Lower leg skin (tissue), 3 donors: ENCODE data around the gene LIPT1.

Experiments used
- POLR2A ChIP-seq, 2 donors: fragments of 450-650 bp; IDR thresholded peaks; one replicate each; pipeline ENCODE4 v1.6.1; 2016 to 2017; ENCODE audit warnings: antibody characterized with exemption in 2 of 2, mild to moderate bottlenecking in 1 of 2, moderate library complexity in 1 of 2
- TF ChIP-seq, protein P1 (sequence below), 3 donors: fragments of 450-650 bp; IDR thresholded peaks; one replicate each; pipeline ENCODE4 v1.5.1; 2016; ENCODE audit warnings: antibody characterized with exemption in 3 of 3, mild to moderate bottlenecking in 3 of 3, moderate library complexity in 2 of 3

DNA sequence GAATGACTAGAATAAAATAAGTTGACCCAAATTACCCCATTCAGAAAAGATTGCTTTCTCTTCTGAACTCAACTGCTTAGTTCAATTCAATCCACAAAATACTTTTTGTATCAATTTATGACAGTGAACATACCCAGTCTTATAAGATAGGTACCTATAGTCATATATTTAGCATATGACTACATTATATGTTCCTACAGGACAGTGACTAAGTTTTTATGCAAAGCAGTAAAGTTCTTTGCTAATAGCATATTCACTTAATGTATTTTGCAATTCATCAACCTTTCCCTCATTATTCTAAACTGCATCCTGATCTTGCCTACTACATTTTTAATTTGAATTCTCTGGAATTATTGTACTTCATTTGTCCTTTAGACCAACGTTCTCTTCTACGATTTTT lies 43.5 kb upstream of the LIPT1 start:
- TF ChIP-seq POLR2A (IDR thresholded peaks at IDR 0.05): no peak
- TF ChIP-seq, protein P1, sequence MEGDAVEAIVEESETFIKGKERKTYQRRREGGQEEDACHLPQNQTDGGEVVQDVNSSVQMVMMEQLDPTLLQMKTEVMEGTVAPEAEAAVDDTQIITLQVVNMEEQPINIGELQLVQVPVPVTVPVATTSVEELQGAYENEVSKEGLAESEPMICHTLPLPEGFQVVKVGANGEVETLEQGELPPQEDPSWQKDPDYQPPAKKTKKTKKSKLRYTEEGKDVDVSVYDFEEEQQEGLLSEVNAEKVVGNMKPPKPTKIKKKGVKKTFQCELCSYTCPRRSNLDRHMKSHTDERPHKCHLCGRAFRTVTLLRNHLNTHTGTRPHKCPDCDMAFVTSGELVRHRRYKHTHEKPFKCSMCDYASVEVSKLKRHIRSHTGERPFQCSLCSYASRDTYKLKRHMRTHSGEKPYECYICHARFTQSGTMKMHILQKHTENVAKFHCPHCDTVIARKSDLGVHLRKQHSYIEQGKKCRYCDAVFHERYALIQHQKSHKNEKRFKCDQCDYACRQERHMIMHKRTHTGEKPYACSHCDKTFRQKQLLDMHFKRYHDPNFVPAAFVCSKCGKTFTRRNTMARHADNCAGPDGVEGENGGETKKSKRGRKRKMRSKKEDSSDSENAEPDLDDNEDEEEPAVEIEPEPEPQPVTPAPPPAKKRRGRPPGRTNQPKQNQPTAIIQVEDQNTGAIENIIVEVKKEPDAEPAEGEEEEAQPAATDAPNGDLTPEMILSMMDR (IDR thresholded peaks at IDR 0.05): no peak
